Activated CD4-positive, CD25-positive, alpha-beta regulatory T cell (primary cell): ENCODE measurements around the gene IPO11.

Experiments
- DNase-seq, 4 experiments: peaks; one replicate each; lab custom pipeline; 2025; lab: John Stamatoyannopoulos, UW

The IPO11 gene

GRCh38 chr5:62572918-62573514 lies 160.5 kb downstream of the IPO11 start:
- DNase-seq, result no peak

GRCh38 chr5:62574599-62574998 lies 162.0 kb downstream of the IPO11 start:
- DNase-seq, result no peak

GRCh38 chr5:62575066-62575465 lies 162.5 kb downstream of the IPO11 start:
- DNase-seq, result no peak

- no peak for DNase-seq
These were observed 162.9 kb downstream of the IPO11 start for GRCh38 chr5:62575489-62575888.

GRCh38 chr5:62576570-62577170 lies 164.1 kb downstream of the IPO11 start:
- DNase-seq, result no peak

GRCh38 chr5:62577488-62577887 lies 164.9 kb downstream of the IPO11 start:
- no peak for DNase-seq

- no peak for DNase-seq
These were observed 166.0 kb downstream of the IPO11 start, which contains the start of gene LRRC70 for GRCh38 chr5:62578540-62578939. Gene LRRC70, plus strand, starts transcription at chr5:62578819. Its CDS starts 620 bp downstream, at chr5:62579439.

GRCh38 chr5:62579761-62580160 lies 167.2 kb downstream of the IPO11 start:
- no peak for DNase-seq

- no peak for DNase-seq
These were observed 169.5 kb downstream of the IPO11 start for GRCh38 chr5:62581836-62582597.

- DNase-seq, result no peak
These were observed 171.8 kb downstream of the IPO11 start for GRCh38 chr5:62584391-62584790.

- DNase-seq, result no peak
These were observed 172.7 kb downstream of the IPO11 start for GRCh38 chr5:62585306-62585705.

- DNase-seq, result no peak
These were observed 173.2 kb downstream of the IPO11 start for GRCh38 chr5:62585751-62586150.

- DNase-seq, result no peak
These were observed 175.2 kb downstream of the IPO11 start for GRCh38 chr5:62587737-62588136.

GRCh38 chr5:62588668-62589067 lies 176.1 kb downstream of the IPO11 start:
- no peak for DNase-seq

GRCh38 chr5:62589504-62589903 lies 176.9 kb downstream of the IPO11 start:
- DNase-seq, result no peak

GRCh38 chr5:62590387-62590786 lies 177.8 kb downstream of the IPO11 start:
- DNase-seq, result no peak

- no peak for DNase-seq
These were observed 180.0 kb downstream of the IPO11 start for GRCh38 chr5:62592558-62592957.

- DNase-seq, result no peak
These were observed 180.8 kb downstream of the IPO11 start for GRCh38 chr5:62593331-62593730.

- no peak for DNase-seq
These were observed 181.9 kb downstream of the IPO11 start for GRCh38 chr5:62594364-62594984.

- no peak for DNase-seq
These were observed 183.5 kb downstream of the IPO11 start for GRCh38 chr5:62596096-62596495.

- DNase-seq, result no peak
These were observed 184.1 kb downstream of the IPO11 start for GRCh38 chr5:62596691-62597090.

- no peak for DNase-seq
These were observed 184.8 kb downstream of the IPO11 start for GRCh38 chr5:62597314-62597713.
